ENCODE measurements around the gene KIF1C. TPM values are rescaled to one million over a fixed set of nuclear protein-coding genes. Genes with fewer than 3 reads are reported as not detected.

Gene KIF1C
- total and polyA plus RNA-seq, 9 of the 15 experiments (the other 6 are each of a cell fraction or from before 2014, with no cell fraction given) = 0.38 to 68.4 (median 25.1) TPM

DNA sequence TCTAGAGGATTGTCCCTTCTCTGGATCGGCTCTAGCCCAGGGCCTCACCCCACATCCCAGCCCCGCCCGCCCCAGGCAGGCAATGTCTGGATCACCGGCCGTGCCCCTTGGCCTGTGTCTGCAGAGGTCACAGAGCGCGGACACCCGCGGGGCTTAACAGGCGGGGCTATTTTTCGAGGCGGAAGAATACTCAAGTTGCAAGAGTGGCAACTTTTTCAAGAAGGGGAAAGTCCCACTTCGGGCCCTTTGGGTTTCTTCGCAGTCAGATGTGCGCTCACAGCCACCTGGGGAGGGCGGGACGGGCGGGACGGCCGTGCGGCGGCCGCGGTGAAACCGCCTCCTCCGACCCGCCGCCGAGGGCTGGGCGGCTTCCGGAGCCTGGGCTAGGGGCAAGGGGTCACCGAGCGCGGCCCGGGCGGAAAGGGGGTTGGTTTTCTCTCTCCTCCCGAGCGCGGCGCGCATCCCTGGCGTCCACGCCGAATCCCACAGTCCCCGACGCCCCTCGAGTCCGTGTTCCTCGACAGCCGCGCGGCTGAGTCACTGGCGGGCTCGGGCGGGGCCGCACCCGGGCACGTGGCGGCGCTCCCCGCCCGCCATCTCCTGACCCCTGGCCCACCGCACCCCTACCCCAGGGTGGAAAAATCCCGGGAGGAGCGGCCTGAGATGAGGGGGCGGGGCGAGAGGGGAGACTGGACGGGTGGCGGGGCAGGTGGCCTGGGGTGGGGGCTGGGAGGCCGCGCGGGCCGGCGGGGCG, 48.3 kb upstream of the KIF1C start (continued):
- TF ChIP-seq ZNF347 (CRISPR knock-in tag; IDR thresholded peaks at IDR 0.05; ENCODE audit: low read depth) (no peak), CREM (IDR thresholded peaks at IDR 0.05; ENCODE audit: low read depth) (no peak), TEAD4 (IDR thresholded peaks at IDR 0.05; ENCODE audit: low read length) (no peak), TEAD4 (CRISPR knock-in tag; IDR thresholded peaks at IDR 0.05; ENCODE audit: borderline replicate concordance) (no peak), KLF6 (CRISPR knock-in tag; IDR thresholded peaks at IDR 0.05; ENCODE audit: borderline replicate concordance) (no peak), ETV5 (CRISPR knock-in tag; IDR thresholded peaks at IDR 0.05; ENCODE audit: low read depth) (peak; percentile 37), GTF3C2 (IDR thresholded peaks at IDR 0.05; ENCODE audit: borderline replicate concordance, extremely low read depth, insufficient read length) (no peak), RBM15 (IDR thresholded peaks at IDR 0.05; ENCODE audit: insufficient read depth, low read length) (no peak), NFIC (IDR thresholded peaks at IDR 0.05) (peak; percentile 56), TAL1 (IDR thresholded peaks at IDR 0.05) (no peak), PYGO2 (tag; IDR thresholded peaks at IDR 0.05) (no peak), DDX20 (tag; IDR thresholded peaks at IDR 0.05; ENCODE audit: low read depth) (no peak), FOSL1 (tag; conservative IDR thresholded peaks at IDR 0.05) (no peak), NFATC3 (IDR thresholded peaks at IDR 0.05) (no peak), CBFB (CRISPR knock-in tag; IDR thresholded peaks at IDR 0.05) (no peak), CHD2 (IDR thresholded peaks at IDR 0.05; ENCODE audit: low read depth, low read length) (no peak), MCM5 (IDR thresholded peaks at IDR 0.05; ENCODE audit: low read depth) (no peak), TFE3 (CRISPR knock-in tag; IDR thresholded peaks at IDR 0.05) (no peak), ZNF133 (CRISPR knock-in tag; IDR thresholded peaks at IDR 0.05) (no peak), LCOR (CRISPR knock-in tag; IDR thresholded peaks at IDR 0.05) (no peak), NCOA1 (IDR thresholded peaks at IDR 0.05; ENCODE audit: low read depth) (no peak), TBL1XR1 (IDR thresholded peaks at IDR 0.05; ENCODE audit: low read length in 2 of 2) (no peak; a peak in 1 of 4 replicates), CBX8 (IDR thresholded peaks at IDR 0.05; ENCODE audit: borderline replicate concordance, extremely low read depth, low read depth, low read length, poor library complexity, severe bottlenecking) (no peak)
- TF ChIP-seq, protein P1, sequence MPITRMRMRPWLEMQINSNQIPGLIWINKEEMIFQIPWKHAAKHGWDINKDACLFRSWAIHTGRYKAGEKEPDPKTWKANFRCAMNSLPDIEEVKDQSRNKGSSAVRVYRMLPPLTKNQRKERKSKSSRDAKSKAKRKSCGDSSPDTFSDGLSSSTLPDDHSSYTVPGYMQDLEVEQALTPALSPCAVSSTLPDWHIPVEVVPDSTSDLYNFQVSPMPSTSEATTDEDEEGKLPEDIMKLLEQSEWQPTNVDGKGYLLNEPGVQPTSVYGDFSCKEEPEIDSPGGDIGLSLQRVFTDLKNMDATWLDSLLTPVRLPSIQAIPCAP (CRISPR knock-in tag; IDR thresholded peaks at IDR 0.05; ENCODE audit: borderline replicate concordance) = no peak

All from K562 (cell line).